Forelimb muscle (tissue), 1 donor: ENCODE results near the gene YAF2. TPM values are rescaled to one million over a fixed set of nuclear protein-coding genes. Genes with fewer than 3 reads are reported as not detected.
"Not testable (repeated sequence)": the region's sequence is repeated elsewhere in the genome, so short reads cannot be mapped to it uniquely, and the experiment has no call there.

Experiments used
- DNase-seq: peaks from one replicate; pipeline ENCODE4 v3.0.0-alpha.2; 2013; ENCODE audit warnings: low read depth
- polyA plus RNA-seq: library from polyadenylated mRNA; unstranded; fragments of 120-200 nt; gene quantifications from one replicate; pipeline ENCODE4 v1.2.1, GENCODE V29; 2013; ENCODE audit not compliant: insufficient read length

The YAF2 gene
- polyA plus RNA-seq, 1 donor = 29.6 TPM

DNA sequence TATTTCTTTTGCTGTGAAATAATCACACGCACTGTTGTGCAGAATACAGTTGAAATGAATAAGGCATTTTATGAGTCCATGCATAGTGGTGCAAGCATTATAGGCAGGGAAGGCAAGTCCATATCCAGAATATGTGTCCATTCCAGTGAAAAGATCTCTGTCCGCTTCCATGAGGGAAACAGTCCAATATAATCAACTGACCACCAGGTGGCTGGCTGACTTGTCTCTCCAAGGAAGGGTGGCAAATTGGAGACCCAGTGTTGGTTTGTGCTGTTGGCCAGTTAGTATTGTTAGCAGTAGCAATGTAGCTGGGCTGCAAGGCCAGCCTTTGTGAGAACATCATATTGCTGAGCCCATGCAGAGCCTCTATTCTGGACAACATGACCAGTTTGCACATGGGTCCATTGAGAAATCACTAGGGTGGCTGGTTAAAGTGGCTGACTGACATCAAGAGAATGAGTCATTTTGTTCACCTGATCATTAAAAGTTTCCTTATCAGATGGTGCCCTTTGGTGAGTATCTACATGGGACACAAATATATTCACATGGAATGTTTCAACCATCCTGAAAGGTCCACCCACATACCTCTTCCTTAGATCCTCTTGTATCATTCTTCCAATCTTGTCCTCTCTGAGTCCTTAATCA is 17.3 kb upstream of the YAF2 start:
- DNase-seq = no peak

DNA sequence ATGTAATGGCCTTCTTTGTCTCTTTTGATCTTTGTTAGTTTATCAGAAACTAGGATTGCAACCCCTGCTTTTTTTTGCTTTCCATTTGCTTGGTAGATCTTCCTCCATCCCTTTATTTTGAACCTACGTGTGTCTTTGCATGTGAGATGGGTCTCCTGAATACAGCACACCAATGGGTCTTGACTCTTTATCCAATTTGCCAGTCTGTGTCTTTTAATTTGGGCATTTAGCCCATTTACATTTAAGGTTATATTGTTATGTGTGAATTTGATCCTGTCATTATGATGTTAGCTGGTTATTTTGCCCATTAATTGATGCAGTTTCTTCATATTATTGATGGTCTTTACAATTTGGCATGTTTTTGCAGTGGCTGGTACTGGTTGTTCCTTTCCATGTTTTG is 14.6 kb upstream of the YAF2 start:
- DNase-seq = not testable (repeated sequence)

DNA sequence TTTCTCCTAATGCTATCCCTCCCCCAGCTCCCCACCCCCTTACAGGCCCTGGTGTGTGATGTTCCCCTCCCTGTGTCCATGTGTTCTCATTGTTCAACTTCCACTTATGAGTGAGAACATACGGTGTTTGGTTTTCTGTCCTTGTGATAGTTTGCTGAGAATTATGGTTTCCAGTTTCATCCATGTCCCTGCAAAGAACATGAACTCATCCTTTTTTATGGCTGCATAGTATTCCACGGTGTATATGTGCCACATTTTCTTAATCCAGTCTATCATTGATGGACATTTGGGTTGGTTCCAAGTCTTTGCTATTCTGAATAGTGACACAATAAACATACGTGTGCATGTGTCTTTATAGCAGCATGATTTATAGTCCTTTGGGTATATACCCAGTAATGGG is 11.0 kb upstream of the YAF2 start:
- not testable (repeated sequence) for DNase-seq

DNA sequence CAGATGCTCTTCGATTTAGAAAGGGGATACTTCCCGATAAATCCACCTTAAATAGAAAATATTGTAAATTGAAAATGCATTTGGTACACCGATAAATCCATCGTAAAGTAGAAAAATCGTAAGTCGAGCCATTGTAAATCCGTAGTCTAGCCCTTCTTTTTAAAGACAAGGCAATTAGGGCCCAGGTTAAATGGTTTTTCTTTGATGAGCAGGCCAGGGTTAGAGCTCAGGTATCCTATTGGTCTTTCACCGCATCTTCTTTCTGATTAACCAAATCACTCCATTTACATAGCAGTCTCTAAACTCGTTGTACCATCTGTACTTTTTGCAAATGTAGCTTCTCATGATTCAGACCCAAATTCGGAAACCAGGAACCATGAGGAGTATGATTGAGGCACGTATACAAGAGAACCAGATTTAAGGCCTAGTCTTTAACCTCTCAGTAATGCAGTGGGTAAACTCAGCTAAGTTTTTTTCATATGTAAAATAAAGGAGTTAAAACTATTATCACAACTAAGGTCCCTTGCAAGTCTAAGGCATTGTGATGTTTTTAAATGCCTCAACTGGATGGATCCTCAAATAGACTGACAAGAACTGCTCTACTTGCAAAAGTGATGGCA is 2.2 kb upstream of the YAF2 start:
- no peak for DNase-seq

DNA sequence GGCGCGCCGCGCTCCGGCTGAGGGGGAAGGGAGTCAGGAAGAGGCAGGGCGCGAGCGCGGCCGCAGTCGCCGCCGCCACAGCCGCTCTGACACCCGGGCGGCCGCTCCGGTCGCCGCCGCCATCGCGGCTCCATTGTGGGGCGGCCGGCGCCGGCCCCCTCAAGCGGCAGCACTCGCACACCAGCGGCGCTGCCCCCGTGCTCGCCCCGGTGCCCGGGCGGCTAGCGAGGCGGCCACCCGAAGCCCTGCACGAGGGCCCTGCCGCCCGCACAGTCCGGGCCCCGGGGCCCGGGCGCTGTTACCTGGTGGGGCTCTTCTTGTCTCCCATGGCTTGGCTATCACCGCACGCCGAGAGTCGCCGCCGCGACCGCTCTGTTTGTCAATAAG is 202 bp downstream of the YAF2 start:
- DNase-seq = no peak

DNA sequence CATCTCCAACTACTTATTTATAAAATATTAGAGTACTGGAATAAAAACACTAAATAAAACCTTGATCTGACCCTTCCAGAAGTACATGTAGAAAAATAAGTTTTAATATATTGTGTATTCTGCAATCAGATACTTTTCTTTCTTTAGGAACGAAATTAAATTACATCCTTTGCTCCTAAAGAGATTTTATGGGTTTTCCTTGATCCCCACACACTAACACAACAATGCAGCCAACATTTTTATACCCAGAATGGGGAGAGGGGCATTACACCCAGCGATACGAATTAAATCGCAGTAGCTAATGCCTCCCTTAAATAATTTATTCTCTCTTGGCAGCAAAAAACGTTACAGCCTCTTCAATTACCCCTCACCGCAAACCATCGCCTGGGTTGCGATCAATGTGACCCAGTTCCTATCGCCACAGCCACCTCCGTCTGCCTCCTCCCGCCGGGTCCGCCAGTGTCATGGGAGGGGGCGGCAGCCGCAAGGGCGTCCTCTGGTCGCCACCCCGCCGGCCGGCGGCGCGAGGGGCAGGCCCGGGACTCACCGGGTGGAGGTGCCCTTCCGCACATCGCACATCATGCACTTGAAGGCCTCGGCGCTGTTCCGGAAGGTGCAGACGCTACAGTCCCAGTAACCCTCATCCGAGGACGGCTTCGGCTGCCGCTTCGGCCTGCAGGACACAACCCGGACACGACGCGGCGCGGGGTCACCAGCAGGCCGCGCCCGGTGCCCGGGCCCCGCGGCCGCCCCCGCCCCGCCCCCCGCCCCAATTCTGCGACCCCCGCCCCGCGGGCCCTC is 796 bp downstream of the YAF2 start:
- no peak for DNase-seq

DNA sequence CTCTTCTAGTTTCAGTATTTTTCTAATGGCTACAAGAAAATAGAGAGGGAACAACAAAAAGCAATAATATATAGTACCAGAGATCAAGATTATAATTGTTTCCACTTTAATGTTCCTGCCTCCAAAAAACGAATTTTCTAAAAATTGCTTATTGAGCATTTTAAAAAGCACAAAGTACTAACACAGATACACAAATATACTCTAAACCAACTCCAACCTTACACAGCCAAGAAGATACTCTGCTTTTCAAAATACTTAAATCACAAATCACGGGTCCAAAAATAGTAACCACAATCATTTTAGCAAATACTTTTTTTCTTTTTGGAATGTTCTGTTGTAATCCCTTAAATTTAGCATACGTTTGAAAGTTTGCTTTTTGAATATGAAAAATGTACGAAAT is 2.0 kb downstream of the YAF2 start:
- no peak for DNase-seq

DNA sequence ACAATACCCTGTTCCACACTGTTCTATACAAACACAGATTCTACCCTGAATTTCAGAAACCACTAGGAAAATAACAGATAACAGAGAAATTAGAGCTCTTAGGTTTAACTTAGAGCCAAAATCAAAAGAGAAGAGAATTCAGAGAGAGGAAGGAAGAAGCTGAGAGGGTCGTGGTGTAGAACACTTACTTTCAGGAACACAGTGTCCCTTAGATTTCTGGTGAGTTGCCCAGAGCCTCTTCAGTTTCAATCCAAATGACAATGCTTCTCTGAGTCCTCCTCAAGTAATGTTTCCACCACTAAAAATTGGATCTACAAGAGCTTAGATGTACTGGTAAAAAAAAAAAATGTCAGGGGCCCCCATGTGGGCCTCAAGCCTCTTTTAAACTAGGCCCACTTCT is 2.6 kb downstream of the YAF2 start:
- DNase-seq = no peak

DNA sequence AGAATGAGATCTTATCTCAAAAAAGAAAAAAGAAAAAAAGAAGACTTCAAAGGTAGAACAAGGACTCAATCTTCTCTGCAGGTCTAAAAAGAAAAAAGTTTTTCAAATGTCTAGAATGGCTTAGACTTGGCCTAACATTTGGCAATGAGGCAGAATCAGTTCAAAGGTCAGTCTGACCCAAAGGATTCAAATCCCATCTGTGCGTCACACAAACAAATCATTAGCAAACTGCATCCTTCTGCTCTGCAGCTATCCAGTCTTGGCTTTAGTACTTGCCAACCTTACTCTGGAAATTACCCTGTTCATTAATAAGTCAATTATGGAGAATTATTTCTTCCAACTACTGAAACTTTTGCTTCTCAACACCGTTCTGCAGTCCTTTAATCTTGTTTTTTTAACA is 3.1 kb downstream of the YAF2 start:
- DNase-seq = no peak

DNA sequence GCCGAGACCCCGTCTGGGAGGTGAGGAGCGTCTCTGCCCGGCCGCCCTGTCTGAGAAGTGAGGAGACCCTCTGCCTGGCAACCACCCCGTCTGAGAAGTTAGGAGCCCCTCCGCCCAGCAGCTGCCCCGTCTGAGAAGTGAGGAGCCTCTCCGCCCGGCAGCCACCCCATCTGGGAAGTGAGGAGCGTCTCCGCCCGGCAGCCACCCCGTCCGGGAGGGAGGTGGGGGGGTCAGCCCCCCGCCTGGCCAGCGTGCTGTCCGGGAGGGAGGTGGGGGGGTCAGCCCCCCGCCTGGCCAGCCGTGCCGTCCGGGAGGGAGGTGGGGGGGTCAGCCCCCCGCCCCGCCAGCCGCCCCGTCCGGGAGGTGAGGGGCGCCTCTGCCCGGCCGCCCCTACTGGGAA is 10.5 kb downstream of the YAF2 start:
- not testable (repeated sequence) for DNase-seq

DNA sequence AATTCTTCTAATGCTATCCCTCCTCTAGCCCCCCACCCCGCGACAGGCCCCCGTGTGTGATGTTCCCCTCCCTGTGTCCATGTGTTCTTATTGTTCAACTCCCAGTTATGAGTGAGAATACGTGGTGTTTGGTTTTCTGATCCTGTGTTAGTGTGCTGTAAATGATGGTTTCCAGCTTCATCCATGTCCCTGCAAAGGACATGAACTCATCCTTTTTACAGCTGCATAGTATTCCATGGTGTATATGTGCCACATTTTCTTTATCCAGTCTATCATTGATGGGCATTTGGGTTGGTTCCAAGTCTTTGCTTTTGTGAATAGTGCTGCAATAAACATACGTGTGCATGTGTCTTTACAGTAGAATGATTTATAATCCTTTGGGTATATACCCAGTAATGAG is 13.5 kb downstream of the YAF2 start:
- not testable (repeated sequence) for DNase-seq

DNA sequence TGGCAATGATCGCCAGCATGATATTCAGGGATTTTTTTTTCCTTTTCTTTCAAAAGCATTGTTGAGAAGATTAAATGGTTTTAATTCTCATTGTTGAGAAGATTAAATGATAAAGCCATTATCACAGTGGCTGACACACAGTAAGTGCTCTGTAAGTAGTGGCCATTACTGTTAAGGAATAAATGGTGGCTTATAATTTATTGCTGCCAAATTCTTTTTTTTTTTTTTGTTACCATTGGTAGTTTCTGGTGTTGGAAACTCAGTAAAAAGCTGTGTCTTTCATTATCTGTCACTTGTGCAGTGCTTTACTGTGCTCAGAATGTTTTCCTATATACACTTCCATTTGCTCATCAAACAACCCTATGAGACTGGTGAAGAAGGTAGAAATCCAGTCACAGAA is 15.3 kb downstream of the YAF2 start:
- DNase-seq = no peak

DNA sequence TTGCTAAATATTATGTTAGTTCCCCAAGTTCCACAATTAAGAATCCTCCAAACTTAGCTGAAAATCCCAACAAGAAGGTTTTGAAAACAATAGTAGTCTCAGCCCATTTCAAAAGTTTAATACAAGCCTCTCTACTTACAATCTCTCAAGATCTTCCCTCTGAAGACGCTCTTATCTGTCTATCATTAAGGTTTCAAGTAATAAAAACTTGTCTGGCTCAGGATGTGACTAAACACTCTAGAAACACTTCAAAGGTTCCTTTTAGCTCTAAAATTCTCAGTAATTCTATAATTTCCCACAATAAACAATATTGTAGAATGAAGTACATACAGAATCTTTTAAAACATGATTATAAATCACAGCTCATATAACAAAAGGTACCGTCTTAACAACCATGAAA is 16.3 kb downstream of the YAF2 start:
- no peak for DNase-seq

DNA sequence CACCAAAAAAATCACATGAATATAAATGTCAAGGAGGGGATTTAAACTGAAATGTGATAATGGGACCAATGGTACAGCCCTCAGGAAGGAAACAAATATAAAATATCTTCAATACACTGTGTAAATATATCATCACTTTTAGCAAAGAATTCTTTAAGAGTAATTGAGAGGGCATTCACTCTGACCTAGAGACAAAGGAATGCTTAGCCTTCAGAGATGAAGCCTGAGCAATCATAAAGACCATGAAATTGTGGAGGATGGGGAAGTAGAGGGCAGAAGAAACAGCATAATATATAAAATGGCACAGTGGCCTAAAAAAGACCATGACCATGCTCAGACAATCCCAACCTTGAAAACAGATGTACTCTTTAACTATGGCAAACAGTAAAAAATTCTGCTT is 20.4 kb downstream of the YAF2 start:
- no peak for DNase-seq

DNA sequence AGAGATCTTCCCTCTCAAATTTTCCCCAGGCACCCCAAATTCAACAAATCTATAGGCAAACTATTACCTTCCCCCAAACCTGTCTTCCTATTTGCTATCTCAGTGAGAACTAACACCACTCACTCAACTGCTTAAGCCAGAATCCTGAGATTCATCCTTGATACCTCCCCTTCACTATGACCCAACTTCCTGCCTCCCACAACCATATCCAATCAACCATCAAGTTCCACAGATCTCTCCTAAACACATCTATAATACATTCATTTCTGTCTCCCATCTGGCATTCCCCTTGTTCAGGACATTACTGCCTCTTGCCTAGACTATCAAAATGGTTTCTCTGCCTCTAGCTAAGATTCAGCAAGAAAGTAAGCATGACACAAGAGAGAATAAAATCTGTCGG is 21.3 kb downstream of the YAF2 start:
- no peak for DNase-seq

DNA sequence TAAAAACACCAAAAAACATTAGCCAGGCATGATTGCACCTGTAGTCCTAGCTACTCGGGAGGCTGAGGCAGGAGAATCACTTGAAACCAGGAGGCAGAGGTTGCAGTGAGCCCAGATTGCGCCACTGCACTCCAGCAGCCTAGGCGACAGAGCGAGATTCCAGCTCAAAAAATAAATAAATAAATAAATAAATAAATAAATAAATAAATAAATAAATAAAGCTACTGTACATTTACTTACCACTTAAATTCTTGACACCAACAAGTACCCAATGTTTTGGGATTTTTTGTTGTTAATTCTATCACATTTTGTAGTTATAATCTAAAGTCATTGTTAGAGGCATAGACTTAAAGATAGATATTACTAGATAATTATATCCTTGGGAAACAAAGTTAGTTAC is 22.3 kb downstream of the YAF2 start:
- not testable (repeated sequence) for DNase-seq

DNA sequence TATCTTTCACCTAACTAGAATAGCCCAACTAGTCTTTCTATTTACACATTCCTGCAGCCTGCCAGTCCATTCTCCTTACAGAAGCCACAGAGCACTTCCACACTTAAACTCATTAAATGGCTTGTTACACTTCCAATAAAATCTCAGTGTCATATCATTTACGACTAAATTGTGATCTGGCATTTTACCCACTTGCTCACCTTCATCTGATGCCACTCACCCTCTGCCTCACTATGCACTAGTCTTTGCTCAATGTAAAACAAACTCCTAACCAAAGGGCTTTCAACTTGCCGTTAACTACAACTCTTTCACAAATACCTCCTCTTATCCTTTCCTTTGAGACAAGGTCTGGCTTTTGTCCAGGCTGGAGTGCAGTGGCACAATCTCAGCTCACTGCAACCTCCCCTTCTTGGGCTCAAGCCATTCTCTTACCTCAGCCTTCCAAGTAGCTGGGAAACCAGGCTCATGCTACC is 24.1 kb downstream of the YAF2 start:
- no peak for DNase-seq

DNA sequence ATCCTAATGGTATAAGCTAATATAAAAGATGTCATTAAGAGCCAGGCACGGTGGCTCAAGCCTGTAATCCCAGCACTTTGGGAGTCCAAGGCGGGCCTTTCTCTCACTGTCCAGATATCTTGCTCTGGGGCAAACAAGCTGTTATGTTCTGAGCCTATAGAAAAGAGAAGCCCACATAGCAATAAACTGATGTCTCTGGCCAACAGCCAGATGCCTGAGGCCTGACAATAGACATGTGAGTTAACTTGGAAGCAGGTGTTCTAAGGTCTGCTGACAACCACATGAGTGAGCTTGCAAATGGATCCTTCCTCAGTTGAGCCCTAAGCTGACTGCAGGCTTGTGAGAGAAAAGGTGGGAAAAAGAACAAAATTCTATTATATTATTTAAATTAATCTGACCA is 25.0 kb downstream of the YAF2 start:
- no peak for DNase-seq

DNA sequence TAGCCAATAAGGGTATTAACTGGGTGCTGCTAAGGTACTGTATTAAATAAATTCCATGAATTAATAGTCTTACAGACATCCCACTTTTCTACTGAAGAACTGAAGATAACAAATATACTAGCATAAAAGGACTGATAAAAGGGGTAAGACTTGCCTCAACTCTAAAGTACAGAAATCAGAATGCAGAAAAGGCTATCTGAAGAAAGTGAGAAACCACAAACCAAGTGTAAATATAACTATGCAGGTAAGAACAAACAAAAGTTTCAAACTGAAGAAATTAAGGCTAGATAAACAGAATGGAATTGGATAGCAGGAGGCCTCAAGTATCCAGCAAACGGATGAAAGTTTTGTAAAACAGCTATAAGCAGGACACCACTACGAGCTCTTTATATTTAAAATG is 29.5 kb downstream of the YAF2 start:
- DNase-seq = no peak

DNA sequence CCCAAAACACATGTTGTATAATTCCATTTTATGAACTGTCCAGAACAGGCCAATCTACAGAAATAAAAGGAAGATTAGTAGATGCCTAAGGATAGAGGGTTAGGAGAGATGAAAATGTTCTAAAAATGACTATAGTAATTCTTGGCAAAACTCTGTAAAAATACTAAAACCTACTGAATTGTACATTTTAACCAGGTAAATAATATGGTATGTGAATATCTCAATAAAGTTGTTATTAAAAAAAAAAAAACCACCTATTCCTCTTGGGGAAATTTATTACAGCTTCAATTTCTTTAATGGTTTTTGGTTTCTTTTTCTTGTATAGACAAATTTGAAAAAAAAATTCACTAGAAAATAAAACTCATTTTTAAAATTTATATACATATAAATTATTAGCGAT is 33.2 kb downstream of the YAF2 start:
- no peak for DNase-seq

DNA sequence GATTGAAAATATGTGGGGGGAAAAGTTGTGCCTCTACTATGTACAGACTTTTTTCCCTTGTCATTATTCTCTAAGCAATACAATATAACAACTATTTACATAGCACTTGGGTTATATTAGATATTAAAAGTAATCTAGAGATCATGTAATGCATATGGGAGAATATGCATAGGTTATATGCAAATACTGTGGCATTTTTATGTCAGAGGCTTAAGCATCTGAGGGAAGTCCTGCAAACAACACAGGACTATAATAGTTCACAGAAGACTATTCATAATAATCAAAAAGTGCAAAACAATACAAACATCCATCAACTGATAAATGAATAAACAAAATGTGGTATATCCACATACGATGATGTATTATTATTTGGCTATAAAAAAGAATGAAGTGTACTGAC is 33.7 kb downstream of the YAF2 start:
- DNase-seq = no peak

DNA sequence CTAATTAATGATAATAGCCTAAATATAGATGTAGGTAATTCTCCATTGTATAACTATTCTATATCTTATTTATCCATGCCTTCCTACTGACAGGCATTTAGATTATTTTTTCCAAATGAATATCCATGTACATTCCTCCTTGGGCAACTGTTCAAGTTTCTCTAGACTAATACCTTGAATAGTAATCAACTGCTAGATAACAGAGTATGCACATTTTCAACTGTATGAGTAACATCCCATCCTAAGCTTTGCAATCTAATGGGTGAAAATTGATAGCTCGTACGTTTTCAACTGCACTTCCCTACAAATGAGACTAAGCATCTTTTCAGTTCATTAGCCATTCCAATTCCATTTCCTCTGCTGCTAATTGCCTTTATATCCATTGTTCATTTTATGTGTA is 37.0 kb downstream of the YAF2 start:
- no peak for DNase-seq

DNA sequence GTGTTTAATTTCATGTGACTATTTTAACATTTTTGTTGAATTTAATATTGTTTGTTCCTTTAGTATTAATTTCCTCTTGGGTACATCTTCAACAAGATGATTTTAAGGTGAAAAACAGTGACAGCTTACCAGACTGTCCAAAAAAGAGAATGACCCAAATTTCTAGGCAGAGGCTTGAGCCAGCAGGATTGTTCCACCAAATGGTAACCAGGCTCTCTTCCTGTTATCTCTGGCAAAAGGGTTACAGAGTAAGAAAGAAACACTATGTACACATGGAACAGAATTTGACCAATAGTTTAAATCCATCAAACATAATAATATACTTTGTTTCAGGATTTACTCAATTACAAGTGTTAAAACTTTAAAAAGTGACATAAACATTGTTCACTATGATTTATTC is 39.0 kb downstream of the YAF2 start:
- no peak for DNase-seq
